ENCODE data around the gene DCLRE1C.
"Not testable (repeated sequence)": the region's sequence is repeated elsewhere in the genome, so short reads cannot be mapped to it uniquely, and the experiment has no call there.

DCLRE1C gene

GRCh38 chr10:14884082-14884481 lies 69.8 kb downstream of the DCLRE1C start:
- no peak for DNase-seq (ENCODE audit: low spot score)

DNA sequence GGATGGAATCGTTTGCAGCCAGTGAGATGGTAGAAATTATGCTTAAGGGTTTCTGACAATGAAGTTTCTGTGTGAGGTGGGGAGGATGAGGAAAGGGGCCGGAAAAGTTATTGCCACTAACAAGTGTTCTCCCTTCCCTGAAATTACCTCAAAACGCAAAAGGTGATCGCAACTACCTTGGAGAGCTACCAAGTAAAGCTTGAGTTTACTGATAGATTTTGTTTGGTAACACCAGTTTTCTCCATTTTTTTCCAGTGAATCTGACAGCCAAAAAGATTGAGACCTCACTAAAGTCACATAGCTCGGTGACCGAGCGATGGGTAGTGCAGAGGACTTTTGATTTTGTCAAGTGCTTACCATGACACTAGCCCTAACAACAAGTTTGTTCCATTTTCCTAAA lies 73.7 kb downstream of the DCLRE1C start:
- no peak for DNase-seq (ENCODE audit: low spot score)

DNA sequence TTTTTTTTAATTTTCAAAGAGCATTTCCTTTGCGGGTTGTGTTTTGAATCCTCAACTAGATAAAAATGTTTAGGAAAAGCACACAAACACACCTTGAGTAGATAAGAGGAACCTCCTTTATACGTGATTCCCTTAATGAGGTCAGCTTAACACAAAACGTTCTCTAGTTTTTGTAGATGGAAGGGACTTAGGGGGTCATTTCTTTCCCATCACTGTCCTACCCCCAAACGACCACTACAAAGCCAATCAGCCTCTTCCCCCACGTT lies 74.0 kb downstream of the DCLRE1C start:
- DNase-seq (ENCODE audit: low spot score), result no peak

- DNase-seq (ENCODE audit: low spot score), result peak; percentile 4
These were observed 74.6 kb downstream of the DCLRE1C start for GRCh38 chr10:14879124-14879927.

DNA sequence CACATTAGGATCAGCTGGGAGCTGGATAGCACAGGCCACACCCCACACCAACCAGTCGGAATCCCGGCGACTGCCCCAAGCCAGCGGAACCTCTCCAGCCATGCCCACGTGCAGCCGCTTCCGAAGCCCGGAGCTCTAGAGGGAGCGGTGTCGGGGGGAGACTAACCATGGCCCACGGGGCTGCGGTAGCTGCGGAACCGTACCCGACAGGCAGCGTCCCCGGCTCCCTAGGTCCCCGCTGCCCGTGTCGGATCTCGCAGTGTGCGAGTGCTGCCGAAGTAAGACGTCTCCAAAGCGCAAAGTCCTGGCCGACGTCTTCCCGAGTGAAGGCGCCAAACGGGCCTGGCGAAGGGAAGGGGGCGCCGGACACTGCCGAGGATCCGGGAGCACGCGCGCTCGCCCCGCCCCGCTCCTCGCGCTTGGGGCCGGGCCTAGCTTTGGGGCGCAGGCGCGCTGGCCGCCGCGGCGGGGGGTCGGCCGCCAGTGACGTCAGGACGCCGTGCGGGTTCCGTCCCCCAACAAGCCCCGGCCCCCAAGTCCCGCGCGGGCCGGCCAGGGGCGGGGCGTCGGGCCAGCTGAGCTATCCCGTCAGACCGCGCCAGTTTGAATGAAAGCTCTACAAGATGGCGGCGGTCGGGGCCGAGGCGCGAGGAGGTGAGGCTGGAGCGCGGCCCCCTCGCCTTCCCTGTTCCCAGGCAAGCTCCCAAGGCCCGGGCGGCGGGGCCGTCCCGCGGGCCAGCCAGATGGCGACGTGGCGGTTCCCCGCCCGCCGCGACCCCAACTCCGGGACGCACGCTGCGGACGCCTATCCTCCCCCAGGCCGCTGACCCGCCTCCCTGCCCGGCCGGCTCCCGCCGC lies 75.4 kb downstream of the DCLRE1C start, which contains the start of gene SUV39H2:
SUV39H2 (plus strand) TSS at position 601 of the 858 bp plus-strand sequence; CDS start at position 624, 23 bp downstream.
- DNase-seq (ENCODE audit: low spot score), result peak; percentile 92

- DNase-seq (ENCODE audit: low spot score), result no peak
These were observed 77.1 kb downstream of the DCLRE1C start for GRCh38 chr10:14876764-14877163.

GRCh38 chr10:14875941-14876340 lies 78.0 kb downstream of the DCLRE1C start:
- DNase-seq (ENCODE audit: low spot score), result no peak

- DNase-seq (ENCODE audit: low spot score), result no peak
These were observed 80.7 kb downstream of the DCLRE1C start for GRCh38 chr10:14873090-14873760.

DNA sequence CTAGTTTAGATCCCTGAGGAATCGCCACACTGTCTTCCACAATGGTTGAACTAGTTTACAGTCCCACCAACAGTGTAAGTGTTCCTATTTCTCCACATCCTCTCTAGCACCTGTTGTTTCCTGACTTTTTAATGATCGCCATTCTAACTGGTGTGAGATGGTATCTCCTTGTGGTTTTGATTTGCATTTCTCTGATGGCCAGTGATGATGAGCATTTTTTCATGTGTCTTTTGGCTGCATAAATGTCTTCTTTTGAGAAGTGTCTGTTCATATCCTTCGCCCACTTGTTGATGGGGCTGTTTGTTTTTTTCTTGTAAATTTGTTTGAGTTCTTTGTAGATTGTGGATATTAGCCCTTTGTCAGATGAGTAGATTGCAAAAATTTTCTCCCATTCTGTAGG lies 89.0 kb downstream of the DCLRE1C start:
- not testable (repeated sequence) for DNase-seq (ENCODE audit: low spot score)

GRCh38 chr10:14864466-14864865 lies 89.4 kb downstream of the DCLRE1C start:
- DNase-seq (ENCODE audit: low spot score), result not testable (repeated sequence)

GRCh38 chr10:14860791-14861190 lies 93.1 kb downstream of the DCLRE1C start:
- DNase-seq (ENCODE audit: low spot score), result no peak

DNA sequence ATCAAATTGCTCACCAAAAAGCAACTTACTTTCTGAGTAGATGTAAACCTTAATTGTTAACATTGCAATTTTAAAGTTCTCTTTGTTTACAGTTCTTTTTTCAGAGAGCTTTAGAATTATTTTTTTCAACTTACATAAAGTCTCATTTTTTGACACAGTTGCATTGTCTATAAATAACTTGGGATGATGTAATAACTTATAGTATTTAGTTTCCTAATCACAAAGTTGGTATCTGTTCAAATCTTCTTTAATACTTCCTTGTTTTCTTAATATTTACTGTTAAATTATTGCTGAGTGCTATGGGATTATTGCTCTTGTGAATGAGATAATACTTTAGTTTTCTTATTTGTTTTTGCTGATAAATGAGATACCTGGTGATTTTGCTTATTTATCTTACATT lies 94.1 kb downstream of the DCLRE1C start:
- DNase-seq (ENCODE audit: low spot score), result no peak

DNA sequence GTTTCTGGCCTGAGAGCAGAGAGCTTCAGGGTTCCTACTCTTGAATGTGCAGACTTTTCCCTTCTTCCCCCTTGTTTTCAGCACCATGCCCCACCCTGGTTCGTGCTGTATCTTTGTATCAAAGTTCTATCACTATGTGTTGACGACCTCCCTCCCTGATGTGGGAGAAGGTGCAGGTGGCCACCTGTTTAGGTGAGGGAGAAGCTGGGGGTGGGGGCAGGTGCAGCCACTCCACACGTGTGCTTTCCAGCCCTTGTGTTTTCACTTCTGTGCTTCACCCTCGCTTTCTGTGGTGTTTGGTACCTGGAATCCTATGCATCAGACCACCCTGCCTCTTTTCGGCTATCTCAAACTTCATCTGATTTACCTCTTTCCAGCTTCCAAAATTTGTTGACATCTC lies 94.9 kb downstream of the DCLRE1C start:
- no peak for DNase-seq (ENCODE audit: low spot score)

DNA sequence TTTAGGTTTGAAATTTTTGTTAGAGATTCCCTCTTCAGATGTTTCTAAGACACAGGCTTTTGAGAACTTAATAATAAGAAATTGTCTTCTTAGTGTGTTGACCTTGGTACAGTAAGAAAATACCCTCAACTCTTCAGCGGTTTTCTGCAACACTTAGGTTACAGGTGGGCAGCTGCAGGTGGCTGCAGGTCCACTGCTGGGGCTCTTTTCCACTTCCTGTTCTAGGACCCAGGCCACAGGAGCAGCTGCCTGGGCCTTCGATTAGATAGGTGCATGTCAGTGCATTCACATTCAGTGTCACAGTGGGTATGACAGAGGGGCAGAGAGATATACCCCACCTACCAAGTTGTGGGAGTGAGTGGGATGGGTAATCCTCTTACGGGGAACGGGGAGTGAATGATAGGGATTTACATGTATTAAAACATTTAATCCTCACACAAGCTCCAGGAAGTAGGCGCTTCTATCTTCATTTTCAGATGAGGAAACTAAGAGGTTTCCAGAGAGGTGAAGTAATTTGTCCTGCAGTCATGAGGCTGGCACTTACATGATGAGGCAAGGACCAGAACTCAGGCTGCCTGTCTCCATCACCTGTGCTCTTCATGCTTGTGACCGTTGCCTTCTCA lies 95.4 kb downstream of the DCLRE1C start:
- no peak for DNase-seq (ENCODE audit: low spot score)

DNA sequence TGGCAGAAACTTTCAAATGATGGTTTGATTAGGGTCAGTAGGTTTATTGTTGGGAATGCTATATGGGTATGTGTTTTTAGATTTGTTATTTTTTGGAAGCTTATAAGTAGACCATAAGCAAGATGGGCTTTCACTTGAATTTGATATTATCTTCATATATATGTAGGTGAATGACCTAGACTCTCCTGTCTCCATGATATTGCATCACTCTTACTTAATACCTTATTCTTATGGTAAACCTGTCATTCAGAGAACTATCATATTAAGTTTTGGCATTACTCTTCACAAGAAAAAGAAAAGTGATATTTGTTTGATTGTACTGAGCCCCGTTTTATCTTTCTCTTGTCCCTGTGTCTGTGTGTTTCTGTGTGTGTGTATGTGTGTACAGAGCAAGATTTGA lies 98.4 kb downstream of the DCLRE1C start:
- DNase-seq (ENCODE audit: low spot score), result no peak

- no peak for DNase-seq (ENCODE audit: low spot score)
These were observed 101.7 kb downstream of the DCLRE1C start for GRCh38 chr10:14852236-14852635.
